Activated naive CD4-positive, alpha-beta T cell treated with Interleukin-2 at 50 U/mL for 16 hours (primary cell): ENCODE measurements around the gene RPS6KB2.
"Not testable (repeated sequence)": the region's sequence is repeated elsewhere in the genome, so short reads cannot be mapped to it uniquely, and the experiment has no call there.

ENCODE experiments used
- DNase-seq: peaks from one replicate; pipeline ENCODE4 v3.0.0-alpha.2; 2020

The RPS6KB2 gene

DNA sequence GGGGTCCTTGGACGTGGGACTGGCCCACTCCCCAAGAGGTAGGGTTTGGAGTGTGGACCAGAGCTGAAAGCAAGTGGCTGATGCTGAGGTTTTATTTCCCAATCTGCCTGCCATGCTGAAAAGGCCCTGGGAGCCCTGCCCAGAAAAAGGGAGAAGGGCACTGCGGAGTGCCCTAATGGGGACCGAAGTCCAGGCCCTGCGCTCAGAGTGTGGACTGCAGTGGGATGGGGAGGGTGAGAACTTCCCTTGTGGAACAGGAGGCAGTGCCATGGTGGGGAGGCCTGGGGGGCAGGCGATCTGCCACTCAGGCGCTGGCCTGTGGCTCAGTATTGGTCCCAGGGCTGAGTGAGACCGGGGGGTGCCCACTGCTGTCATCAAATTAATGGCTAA lies 19.9 kb downstream of the RPS6KB2 start:
- no peak for DNase-seq

DNA sequence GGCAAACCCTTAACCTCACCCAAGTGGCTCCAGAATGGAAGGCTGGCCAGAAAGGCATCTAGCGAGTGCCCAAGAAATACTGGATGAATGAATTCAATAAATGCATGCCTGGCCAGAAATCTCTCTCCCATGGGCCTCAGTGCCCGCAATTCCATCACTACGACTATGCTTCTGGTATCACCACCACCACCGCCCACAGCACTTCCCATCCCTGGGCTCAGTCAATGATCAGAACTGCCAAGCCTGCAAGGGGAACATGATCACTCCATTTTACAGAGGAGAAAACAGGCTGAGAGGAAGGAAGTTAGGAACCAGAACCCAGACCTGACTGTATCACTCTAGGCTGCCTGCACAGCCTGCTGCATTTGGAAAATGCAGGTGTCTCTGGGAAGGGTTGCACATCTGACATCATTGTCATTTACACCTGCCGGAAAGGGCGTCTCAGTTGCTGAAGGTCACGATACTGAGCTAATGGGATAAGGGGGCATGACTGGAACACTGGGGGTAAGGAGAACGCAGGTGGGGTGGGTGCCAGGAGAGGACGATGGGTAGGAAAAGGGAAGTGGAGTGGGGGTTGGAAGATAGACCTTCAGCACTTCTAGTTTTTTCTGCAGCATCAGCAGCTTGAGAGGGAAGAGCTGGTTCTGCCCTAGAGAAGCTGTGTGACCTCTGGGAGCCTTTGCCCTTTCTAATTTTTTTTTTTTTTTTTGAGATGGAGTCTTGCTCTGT lies 21.0 kb downstream of the RPS6KB2 start:
- no peak for DNase-seq

DNA sequence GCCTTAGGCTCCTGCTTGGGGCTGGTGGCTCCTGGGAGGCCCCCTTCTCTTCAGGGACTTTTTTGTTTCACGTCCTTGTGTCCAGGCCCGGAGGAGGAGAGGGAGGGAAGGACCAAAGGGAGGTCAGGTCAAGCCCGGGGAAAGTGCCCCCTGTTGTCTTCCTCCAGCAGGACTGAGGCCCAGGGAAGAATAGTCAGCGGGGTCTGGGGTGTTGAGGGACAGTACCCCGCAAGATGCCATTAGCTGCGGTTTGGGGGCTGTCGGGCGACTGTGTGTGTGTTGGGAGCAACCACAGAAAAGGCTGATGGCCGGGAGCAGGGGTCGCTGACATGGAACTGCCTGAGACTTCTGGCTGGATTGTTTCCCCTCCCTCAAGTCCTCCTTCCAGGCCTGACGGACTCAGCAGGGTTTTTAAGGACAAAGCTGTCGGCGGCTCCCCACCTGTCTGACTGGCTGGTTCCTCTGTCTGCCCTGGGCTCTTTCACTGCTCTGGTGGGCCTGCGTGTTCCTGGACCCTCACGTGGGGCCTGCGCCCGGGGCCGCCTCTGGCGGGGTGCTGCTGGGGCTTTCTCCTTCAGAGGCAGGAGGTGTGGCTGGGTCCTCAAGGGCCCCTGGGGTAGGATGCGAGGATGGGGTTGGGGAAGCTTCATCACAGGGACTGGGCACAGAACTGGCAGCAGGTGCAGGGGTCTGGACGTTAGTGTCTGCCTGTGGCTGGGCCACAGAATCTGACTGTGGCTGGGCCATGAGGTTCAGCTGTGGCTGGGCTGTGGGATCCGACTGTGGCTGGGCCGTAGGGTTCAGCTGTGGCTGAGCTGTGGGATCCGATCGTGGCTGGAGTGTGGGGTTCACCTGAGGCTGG lies 22.7 kb downstream of the RPS6KB2 start:
- DNase-seq, result no peak

DNA sequence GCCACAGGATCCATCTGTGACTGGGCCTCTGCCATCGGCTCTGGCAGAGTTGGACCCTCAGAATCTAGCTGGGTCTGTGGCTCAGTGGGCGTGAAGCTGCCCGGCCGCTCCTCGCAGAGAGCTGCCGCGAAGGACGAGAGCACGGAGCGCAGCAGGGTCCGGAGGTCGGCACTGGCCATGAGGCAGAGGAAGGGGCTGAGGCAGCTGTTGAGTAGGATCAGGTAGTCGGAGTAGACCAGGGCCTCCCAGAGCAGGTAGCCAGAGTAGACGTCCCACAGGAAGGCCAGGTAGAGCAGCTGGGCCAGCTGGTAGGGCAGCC lies 23.3 kb downstream of the RPS6KB2 start:
- DNase-seq, result no peak

DNA sequence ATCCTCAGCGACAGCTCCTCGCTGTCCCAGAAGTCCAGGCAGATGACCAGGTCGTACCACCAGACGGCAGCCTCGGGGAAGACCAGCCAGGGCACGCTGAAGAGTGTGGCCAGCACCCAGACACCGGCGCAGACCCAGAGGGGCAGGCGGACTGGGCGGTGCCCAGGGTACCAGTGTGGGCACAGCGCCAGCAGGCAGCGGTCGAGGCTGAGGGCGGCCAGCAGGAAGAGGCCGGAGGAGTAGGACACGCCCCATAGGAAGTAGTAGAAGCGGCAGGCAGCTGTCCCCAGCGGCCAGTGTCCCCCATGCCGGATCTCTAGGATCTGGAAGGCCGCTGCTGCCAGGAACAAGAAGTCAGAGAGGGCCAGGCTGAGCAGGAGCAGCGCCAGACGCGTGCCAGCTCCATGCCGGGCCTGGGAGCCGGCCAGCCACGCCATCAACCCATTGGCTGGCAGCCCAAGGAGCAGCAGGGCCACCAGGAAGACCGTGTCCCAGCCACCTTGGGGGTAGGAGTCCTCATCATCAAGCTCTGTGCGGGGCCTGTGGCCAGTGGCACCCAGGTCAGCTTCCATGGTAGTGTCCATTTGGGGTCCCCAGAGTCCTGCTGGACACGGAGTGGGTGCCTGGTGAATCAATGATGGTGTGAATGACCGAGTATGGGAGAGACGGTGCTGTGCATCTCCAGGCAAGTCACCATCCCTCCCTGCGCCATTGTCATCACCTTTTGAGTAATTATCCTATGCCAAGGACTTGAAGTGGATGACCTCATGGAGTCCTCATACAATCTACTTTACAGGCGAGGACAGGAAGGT lies 24.1 kb downstream of the RPS6KB2 start, which contains the start of gene GPR152:
Gene GPR152, minus strand, starts transcription at position 589 of the 812 bp plus-strand sequence. Its CDS starts 5 bp downstream, at position 584.
- DNase-seq, result no peak

DNA sequence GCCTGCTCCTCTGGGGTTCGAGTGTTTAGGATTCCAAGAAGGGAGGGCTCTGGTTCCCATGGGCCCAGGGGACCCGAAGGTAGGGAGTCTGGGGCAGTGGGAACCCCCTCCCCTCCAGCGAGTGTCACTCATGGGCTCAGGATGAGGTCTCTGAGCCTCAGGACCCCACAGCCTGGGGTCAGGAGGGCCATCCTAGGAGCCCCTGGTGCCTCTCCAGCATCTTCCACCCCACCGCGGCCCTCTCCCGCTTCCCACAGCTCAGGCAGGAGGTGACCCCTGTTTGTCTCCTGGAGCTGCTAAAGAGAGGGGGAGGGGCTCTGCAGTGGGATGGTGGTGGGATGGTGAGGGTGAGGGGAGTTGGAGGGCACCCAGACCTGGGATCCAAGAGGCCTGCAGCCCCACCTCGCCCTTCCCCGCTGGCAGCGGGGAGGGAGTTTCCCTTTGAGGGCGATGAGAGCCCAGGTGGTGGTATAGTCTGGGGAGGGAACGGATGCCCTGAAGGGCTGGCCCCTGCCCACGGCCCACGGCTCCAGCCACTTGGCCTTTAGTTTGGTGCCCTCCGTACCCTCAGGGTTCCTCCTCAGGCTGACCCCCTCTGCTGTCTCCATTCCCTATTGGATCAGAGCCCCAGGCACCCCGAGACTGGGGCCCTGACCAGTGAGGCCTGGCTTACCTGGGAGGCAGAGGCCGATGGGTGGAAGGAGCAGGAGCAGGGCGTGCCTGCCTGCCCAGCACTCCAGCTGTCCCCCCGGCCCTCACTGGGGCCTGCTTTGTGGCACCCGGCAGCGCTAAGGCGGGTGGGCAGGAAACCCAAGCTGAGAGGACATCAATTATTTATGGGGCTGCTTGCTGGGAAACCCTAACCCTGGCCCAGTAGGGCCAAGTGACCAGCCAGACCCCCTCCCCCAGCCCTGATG lies 25.8 kb downstream of the RPS6KB2 start:
- DNase-seq, result no peak

DNA sequence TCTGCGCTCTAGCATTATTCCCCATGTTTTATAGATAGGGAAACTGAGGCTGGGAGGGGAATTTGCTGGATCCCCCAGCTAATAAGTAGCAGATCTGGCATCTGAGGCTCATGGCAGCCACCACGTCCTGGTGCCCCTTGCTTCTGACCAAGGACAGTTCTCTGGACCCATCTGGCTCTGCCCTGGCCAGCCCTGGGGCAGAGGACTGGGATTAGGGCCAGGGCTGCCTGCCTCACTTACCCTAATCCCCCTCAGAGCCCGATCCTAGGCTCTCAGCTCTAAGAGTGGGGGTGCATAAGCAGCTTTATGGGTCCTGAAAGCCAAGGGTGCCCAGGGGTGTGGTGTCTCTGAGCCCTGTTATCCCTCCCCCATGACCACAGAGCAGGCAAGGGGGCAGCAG lies 26.8 kb downstream of the RPS6KB2 start, which contains the start of gene CABP4:
Gene CABP4, plus strand, starts transcription at position 301 of the 400 bp plus-strand sequence. Its CDS starts 70 bp downstream, at position 371.
- DNase-seq, result no peak

DNA sequence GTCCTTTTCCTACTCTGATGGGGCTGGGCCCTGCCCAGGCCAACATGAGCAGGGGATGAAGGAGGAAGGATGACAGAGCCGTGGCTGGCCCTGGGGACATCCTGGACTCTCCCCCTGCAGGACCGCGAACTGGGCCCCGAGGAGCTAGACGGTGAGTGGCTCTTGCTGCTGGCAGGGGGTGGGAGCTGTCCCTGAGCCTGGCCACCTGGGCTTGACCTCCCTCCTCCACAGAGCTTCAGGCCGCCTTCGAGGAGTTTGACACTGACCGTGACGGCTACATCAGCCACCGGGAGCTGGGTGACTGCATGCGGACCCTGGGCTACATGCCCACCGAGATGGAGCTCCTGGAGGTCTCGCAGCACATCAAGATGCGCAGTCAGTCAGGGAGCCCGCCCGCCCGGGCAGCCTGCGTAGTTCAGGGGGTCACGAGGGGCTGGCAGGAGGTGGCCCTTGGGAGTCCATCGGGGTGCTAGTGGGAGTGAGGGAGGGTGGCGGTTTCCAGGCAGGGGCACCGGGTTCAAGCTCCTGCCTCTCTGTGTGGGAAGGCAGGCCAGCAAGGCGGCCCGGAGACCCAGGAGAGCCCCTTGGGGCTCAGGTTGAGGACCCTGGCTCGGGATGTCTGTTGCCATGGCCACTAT lies 27.9 kb downstream of the RPS6KB2 start:
- DNase-seq, result no peak

DNA sequence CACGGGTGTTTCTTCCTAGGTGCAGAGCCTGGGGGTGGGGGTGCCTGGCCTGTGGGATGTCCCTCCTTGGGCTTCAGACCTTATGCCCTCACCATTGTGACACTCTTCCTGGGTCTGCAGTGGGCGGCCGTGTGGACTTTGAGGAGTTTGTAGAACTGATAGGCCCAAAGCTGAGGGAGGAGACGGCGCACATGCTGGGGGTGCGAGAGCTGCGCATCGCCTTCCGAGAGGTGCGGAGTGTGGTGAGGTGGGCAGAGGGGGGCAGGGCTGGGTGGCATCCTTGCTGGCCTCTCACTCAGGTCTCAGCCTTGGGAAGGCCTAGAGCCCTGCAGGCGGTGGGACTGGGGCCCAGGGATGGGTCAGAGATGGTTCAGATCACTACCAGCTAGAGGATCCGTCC lies 29.2 kb downstream of the RPS6KB2 start:
- no peak for DNase-seq

DNA sequence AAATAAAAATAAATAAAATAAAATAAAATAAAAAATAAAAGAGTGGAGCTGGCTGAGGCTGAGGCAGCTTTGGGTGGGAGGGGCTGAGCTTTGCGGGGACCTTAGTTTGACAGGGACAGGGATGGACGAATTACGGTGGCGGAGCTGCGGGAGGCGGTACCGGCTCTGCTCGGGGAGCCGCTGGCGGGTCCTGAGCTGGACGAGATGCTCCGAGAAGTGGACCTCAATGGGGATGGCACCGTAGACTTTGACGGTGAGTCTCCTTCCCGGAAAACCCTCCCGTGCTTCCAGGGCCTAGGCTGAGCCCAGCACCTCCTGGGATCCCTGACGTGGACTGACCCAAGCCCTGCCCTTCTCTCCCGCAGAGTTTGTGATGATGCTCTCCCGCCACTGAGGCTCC lies 30.0 kb downstream of the RPS6KB2 start:
- DNase-seq, result no peak

DNA sequence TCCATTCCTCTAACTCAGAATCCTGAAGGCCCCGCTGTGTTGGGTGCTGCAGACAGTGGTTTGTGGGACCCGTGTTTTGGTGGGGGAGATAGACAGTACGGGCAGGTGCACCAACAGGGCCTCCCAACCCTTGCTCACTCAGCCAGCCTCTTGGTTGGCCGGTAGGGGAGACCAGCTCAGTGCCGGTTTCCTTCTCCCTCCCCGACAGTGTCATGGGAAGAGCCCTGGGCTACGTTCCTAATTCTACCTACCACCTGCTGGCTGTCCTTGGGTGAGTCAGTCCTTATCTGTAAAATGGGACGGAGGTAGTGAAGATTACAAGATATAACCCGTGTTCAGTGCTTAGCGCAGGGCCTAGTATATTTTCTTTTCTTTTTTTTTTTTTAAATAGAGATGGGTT lies 34.9 kb downstream of the RPS6KB2 start:
- DNase-seq, result no peak

DNA sequence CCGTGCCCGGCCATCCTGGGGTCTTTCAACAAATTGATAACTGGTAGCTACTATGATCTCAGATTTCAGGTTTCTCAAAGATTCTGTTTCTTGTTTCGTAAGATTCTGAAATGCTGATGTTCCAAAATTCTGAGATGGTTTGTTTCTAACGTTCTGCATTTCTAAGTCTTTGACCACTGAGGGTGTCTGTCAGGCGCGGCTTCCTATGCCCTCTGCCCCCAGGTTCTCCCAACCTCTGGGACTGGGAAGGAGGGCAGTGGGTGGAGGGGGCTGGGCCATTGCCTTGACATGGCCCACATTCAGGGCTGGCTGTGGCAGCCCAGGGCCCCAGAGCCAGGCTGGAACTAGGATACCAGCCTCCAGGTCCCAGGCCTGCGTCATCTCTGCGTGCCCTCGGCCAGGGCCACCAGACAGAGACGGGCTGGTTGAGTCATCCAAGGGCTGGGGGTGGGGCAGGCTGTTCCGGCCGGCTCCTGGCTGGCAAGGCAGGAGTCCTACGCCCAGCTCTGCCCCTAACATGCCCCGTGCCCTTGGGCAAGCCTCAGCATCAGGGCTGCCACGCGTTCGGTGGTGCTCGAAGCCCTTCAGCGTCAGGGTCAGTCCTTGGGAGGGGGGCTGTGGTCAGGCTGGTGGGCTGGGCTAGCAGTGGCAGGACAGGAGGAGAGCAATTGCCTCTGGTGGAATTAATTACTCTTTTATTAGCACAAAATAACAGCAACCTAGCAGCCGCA lies 35.6 kb downstream of the RPS6KB2 start:
- no peak for DNase-seq

DNA sequence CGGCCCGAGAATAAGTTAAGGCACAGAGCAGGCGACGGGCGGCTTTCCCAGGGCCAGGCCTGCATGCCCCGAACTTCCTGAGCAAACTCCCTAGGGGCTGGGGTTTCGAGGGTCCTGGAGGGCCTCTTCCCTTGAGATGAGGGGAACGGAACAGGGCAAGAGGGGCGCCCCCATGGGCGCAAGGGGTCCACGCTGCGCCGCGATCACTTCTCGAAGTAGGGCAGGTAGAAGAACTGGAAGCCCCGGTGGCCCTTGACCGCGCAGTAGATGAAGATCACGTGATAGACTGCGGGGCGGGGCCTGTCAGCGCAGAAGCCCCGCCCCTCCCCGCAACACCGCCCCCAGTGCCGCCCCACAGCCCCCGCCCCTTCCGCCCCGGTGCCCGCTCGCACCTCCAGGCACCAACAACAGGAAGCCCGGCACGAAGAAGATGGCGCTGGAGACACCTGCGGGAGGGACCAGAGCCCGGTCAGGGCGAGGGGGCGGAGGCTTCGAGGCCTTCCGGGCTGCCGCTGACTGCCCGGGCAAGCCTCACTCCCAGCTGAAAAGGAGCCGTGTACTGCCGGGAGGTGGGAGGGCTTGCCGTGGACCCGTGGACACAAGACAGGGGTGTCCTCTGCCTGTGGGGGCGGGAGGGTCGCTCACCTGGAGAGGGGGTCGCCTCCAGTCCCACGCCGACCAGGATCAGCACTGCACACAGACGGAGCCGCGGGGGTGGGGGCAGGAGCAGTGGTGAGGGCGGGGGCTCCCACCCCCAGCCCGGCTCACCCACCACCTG lies 36.3 kb downstream of the RPS6KB2 start:
- DNase-seq, result peak; percentile 90

DNA sequence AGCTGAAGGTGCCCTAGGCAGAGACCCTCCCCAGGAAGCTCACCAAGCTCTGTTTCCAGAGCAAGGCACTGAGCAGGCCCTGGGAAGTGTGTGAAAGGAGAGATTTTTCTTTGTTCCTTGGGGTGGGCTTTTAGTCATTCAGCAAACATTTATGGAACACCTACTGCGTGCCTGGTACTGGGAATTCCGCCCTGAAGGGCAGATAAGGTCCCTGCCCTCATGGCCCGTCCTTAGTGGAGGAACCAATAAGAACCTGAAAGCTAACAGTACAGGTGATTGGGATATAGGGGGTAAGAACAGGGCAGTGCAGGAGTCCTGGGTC lies 36.9 kb downstream of the RPS6KB2 start:
- DNase-seq, result no peak

DNA sequence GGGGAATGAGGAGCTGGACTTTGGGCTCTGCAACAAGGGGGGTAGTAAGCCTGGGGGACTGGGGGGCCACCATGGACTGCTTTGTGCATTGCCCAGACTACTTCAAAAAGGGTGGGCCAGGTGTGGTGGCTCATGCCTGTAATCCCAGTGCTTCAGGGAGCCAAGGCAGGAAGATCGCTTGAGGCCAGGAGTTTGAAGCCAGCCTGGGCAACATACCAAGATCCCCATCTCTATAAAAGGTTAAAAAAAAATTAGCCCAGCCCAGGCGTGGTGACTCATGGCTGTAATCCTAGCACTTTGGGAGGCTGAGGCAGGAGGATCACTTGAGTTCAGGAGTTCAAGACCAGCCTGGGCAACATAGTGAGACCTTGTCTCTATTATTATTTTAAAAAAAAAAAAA lies 37.2 kb downstream of the RPS6KB2 start:
- not testable (repeated sequence) for DNase-seq

DNA sequence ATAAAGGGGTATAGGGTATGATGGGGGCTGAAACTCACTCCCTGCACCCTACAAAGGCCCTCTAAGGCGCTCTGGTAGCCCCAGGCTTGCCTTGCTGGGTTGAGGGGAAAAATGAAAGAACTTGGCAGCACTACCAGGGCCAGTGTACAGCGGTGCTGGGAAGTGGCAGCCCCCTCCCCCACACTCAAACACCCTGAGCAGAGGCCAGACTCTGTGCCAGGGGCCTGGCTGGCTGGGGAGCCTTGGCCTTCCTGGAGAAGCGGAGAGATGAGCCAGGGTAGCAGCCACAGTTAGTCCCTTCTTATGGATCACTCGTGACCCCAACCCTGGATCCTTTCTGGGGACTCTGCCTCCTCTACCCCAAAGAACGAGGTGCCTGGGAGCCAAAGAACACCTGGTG lies 38.1 kb downstream of the RPS6KB2 start:
- no peak for DNase-seq

DNA sequence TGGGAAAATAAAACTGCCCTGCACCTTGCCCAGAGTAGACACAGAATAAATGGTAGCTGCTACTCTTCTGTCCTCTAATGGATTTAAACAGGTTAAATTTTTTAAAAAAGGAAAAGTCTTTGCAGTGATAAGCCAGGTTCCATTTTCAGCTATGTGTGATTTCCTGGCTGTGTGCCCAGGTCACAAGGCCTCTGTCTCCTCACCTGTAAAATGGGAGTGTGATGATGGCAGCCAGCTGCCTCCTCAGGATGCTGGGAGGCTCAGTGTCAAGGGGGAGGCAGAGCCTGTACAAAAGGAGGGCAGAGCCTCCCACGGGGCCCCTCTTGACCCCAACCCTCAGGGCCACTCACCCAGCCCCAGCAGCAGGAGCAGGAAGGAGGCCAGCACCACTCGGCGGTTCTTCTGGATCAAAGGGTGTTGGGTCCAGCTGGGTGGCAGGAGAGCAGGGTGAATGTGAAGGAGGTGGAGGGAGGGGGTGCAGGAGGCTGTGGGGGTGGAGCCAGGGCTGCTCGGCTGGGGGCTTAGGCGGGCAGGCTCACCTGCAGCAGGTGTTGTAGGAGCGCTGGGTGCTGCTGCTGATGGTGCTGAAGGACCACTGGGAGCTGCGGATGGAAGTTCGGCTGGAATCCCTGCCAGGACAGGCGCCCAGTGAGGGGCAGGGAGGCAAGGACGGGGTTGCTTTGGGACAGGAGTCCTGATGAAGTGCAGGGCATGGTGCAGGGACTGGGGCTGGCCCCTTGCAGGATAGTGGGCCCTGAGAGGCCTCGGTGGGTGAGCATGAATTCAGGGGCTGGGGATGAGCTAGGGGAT lies 38.9 kb downstream of the RPS6KB2 start:
- DNase-seq, result no peak

DNA sequence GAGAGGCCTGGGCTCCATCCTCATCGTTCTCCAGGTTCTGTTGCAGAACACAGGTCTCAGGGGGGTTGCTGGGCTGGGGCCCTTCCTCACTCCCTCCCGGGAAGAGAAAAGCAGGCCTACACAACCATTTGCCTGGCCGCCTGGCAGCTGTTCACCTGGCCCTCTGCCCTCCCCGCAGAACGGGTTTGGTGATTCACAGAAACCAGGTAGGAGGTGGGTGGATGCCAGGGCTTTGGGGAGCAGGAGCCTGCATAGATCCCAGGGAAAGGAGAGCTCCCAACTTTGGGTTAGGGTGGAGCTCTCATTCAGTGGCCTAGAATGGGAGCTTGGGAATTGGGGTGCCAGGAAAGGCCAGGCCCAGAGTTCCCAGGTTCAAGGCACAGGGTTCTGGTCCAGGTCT lies 39.8 kb downstream of the RPS6KB2 start:
- peak; percentile 41 for DNase-seq

DNA sequence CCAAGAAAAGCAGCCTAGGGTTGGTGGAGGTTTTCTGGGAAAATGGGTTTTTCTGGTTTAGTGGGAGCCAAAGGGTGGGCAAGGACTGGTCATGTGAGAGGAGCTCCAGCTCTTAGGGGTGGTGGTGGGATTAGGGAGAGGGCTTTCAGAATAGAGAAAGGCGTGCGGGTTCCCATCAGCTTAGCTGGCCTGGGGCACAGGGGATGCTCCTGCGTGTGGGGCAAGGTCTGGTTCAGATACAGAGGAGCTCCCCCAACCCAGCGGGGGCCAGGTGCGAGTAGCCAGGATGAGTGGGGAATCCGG lies 40.1 kb downstream of the RPS6KB2 start:
- DNase-seq, result no peak
